Gastrocnemius medialis (tissue), 4 donors: ENCODE results near the gene EMD.

Experiments used
- CTCF ChIP-seq, 5 experiments: fragments of 450-650 bp in 3 of 5; fragments of 200-600 bp in 2 of 5; sonication (generic) in 2 of 5; IDR thresholded peaks in 4 of 5; conservative IDR thresholded peaks in 1 of 5; 1 replicate in 4 of 5; 2 replicates in 1 of 5; pipeline ENCODE4 v1.5.1; 2016 to 2019; ENCODE audit warnings: antibody characterized with exemption in 5 of 5, mild to moderate bottlenecking in 3 of 5, moderate library complexity in 3 of 5
- POLR2A ChIP-seq, 2 donors: fragments of 450-650 bp; IDR thresholded peaks; one replicate each; pipeline ENCODE4 v1.6.1; 2017; ENCODE audit warnings: antibody characterized with exemption in 2 of 2, mild to moderate bottlenecking in 2 of 2, moderate library complexity in 2 of 2

- TF ChIP-seq CTCF (IDR thresholded peaks at IDR 0.05 in 4 of 5, conservative IDR thresholded peaks at IDR 0.05 in 1 of 5) (no peak), POLR2A (IDR thresholded peaks at IDR 0.05) (no peak)
Measured at GRCh38 chrX:154380153-154380552, 1.1 kb downstream of the EMD start.
